ENCODE measurements around the gene IL3.

IL3 gene, protein sequence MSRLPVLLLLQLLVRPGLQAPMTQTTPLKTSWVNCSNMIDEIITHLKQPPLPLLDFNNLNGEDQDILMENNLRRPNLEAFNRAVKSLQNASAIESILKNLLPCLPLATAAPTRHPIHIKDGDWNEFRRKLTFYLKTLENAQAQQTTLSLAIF

DNA sequence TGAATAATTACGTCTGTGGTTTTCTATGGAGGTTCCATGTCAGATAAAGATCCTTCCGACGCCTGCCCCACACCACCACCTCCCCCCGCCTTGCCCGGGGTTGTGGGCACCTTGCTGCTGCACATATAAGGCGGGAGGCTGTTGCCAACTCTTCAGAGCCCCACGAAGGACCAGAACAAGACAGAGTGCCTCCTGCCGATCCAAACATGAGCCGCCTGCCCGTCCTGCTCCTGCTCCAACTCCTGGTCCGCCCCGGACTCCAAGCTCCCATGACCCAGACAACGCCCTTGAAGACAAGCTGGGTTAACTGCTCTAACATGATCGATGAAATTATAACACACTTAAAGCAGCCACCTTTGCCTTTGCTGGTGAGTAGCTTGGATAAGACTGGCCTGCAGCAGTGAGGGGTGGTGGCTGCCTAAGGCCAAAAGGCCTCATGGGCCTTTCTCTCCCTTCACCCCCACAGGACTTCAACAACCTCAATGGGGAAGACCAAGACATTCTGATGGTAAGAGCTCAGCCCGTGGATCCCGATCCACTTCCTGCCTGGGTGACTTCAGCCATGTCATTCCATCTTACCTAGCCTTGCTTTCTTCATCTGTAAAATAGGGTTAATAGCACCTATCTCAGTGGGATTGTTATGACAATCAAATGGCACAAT is at the start of gene IL3:
TSS of gene IL3 (plus strand) at position 155 of the 661 bp plus-strand sequence. CDS start at position 207, 52 bp downstream.
- no peaks in the 10 kb centered on the region for H3K9me2 ChIP-seq (replicated peaks; ENCODE audit: low read depth, low read length)
- H2AFZ ChIP-seq (ENCODE audit: low read length): no peak within 1 kb of the TSS
- no peaks in the 10 kb centered on the region for H3K9me3 ChIP-seq (ENCODE audit: insufficient read depth, low read depth, low read length)
- H3F3A ChIP-seq (ENCODE audit: low read depth): no peaks in the 10 kb centered on the region
- no peak within 1 kb of the TSS for H3K4me3 ChIP-seq (ENCODE audit: low read length, poor library complexity, severe bottlenecking)
- H3K4me1 ChIP-seq (ENCODE audit: insufficient read depth, low read length, poor library complexity, severe bottlenecking): peaks cover 17% of the 10 kb centered on the region
- TF ChIP-seq, protein P1, sequence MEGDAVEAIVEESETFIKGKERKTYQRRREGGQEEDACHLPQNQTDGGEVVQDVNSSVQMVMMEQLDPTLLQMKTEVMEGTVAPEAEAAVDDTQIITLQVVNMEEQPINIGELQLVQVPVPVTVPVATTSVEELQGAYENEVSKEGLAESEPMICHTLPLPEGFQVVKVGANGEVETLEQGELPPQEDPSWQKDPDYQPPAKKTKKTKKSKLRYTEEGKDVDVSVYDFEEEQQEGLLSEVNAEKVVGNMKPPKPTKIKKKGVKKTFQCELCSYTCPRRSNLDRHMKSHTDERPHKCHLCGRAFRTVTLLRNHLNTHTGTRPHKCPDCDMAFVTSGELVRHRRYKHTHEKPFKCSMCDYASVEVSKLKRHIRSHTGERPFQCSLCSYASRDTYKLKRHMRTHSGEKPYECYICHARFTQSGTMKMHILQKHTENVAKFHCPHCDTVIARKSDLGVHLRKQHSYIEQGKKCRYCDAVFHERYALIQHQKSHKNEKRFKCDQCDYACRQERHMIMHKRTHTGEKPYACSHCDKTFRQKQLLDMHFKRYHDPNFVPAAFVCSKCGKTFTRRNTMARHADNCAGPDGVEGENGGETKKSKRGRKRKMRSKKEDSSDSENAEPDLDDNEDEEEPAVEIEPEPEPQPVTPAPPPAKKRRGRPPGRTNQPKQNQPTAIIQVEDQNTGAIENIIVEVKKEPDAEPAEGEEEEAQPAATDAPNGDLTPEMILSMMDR (conservative IDR thresholded peaks at IDR 0.05; ENCODE audit: low read length): no peak
- TF ChIP-seq EZH2phosphoT487 (IDR thresholded peaks at IDR 0.05; ENCODE audit: borderline replicate concordance): no peak
- no peaks in the 10 kb centered on the region for H3K36me3 ChIP-seq (ENCODE audit: insufficient read depth, low read length)
- no peaks in the 10 kb centered on the region for H4K20me1 ChIP-seq (ENCODE audit: insufficient read depth, low read length, poor library complexity, severe bottlenecking)
- H3K9ac ChIP-seq (ENCODE audit: low read depth, low read length, poor library complexity, severe bottlenecking): no peak within 1 kb of the TSS
- no peaks in the 10 kb centered on the region for H3K27me3 ChIP-seq (ENCODE audit: insufficient read depth, low read length, poor library complexity, severe bottlenecking)
- no peak within 1 kb of the TSS for H3K4me2 ChIP-seq (ENCODE audit: low read depth, low read length, poor library complexity, severe bottlenecking)
- no peaks in the 10 kb centered on the region for H3K79me2 ChIP-seq (ENCODE audit: insufficient read depth, low read length)

DNA sequence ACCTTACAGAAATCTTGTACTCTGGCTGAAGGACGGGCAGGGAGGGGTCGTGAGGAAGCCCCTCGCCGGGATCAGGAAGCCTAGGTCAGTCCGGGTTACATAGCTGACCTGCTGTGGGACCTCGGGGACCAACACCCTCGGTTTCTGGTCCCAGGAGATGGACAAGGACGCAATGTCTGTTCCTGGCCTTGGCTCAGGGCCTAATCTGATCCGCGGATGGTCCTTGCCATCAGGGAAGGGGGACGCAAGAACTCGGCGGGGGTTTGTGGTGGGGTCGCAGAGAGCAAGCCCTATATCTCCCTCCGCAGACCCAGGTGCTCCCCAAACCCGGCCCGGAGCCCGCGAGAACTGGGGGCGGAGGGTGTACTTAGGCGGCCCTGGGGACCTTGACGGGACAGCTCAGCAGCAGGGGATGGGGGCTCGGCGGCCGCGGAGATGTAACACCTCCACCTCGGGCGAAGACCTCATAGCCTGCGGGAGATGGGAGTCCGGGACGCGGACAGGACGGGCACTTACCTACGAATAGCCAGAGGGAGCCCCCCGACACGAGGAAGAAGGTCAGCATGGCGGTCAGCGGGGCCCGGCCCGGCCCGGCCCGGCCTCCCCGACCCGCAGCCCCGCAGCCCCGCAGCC is 49.4 kb upstream of the IL3 start:
- no peak overlapping the region for H3K4me2 ChIP-seq (ENCODE audit: low read depth, low read length, poor library complexity, severe bottlenecking)
- no peaks in the 10 kb centered on the region for H3K4me1 ChIP-seq (ENCODE audit: insufficient read depth, low read length, poor library complexity, severe bottlenecking)
- H2AFZ ChIP-seq (ENCODE audit: low read length): no peak overlapping the region
- no peaks in the 10 kb centered on the region for H4K20me1 ChIP-seq (ENCODE audit: insufficient read depth, low read length, poor library complexity, severe bottlenecking)
- H3K4me3 ChIP-seq (ENCODE audit: low read length, poor library complexity, severe bottlenecking): no peak overlapping the region
- H3K9me2 ChIP-seq (replicated peaks; ENCODE audit: low read depth, low read length): no peaks in the 10 kb centered on the region
- H3K36me3 ChIP-seq (ENCODE audit: insufficient read depth, low read length): no peaks in the 10 kb centered on the region
- no peaks in the 10 kb centered on the region for H3K27me3 ChIP-seq (ENCODE audit: insufficient read depth, low read length, poor library complexity, severe bottlenecking)
- H3K79me2 ChIP-seq (ENCODE audit: insufficient read depth, low read length): no peaks in the 10 kb centered on the region
- TF ChIP-seq EZH2phosphoT487 (IDR thresholded peaks at IDR 0.05; ENCODE audit: borderline replicate concordance): no peak
- TF ChIP-seq, protein P1 (conservative IDR thresholded peaks at IDR 0.05; ENCODE audit: low read length): no peak
- H3K9ac ChIP-seq (ENCODE audit: low read depth, low read length, poor library complexity, severe bottlenecking): no peak overlapping the region
- no peaks in the 10 kb centered on the region for H3F3A ChIP-seq (ENCODE audit: low read depth)
- no peaks in the 10 kb centered on the region for H3K9me3 ChIP-seq (ENCODE audit: insufficient read depth, low read depth, low read length)

DNA sequence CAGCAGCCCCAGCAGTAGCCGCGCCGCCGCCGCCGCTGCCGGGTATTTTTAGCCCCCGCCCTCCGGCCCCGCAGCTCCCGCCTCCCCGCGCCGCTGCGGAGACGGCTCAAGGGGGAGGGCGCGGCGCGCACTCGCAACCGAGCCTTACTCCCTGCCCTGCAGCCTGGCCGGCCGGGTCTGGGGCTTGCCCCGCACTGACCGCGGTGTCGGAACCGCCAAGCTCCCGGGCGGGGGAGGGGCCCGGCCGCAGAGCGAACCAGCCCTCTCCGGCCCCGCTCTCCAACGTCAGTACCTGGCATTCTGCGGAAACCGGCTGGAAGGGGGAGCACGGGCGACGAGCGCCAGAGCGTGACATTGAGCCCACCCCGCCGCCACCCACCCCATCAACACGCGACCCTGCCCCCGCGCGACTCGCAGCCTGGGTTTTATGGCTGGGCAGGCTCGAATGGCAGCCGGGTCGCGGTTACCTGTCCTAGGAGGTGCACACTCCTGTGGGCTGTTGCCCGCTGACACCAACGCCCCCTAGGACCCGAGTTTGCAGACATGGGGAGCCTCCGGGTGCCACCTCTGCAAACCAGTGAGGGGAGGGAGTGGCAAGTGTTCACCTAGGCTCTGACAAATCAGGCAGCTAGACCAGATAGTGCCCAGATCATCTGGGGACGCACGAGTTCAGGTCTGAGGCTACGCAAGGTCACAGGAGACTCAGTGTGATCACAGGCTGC is 48.7 kb upstream of the IL3 start, which contains the start of gene ACSL6:
TSS of gene ACSL6 (minus strand) at position 37 of the 722 bp plus-strand sequence. CDS start 105 bp downstream, outside the sequence.
- H3K4me3 ChIP-seq (ENCODE audit: low read length, poor library complexity, severe bottlenecking): no peak within 1 kb of the TSS
- H2AFZ ChIP-seq (ENCODE audit: low read length): no peak within 1 kb of the TSS

More for the DNA sequence above, 48.7 kb upstream of the IL3 start, which contains the start of gene ACSL6:
- Histone ChIP-seq H3K79me2 (ENCODE audit: insufficient read depth, low read length) (no peaks in the 10 kb centered on the region), H3K27me3 (ENCODE audit: insufficient read depth, low read length, poor library complexity, severe bottlenecking) (no peaks in the 10 kb centered on the region), H3F3A (ENCODE audit: low read depth) (no peaks in the 10 kb centered on the region), H3K36me3 (ENCODE audit: insufficient read depth, low read length) (no peaks in the 10 kb centered on the region), H3K9me2 (replicated peaks; ENCODE audit: low read depth, low read length) (no peaks in the 10 kb centered on the region), H4K20me1 (ENCODE audit: insufficient read depth, low read length, poor library complexity, severe bottlenecking) (no peaks in the 10 kb centered on the region), H3K9me3 (ENCODE audit: insufficient read depth, low read depth, low read length) (no peaks in the 10 kb centered on the region), H3K4me2 (ENCODE audit: low read depth, low read length, poor library complexity, severe bottlenecking) (no peak within 1 kb of the TSS), H3K9ac (ENCODE audit: low read depth, low read length, poor library complexity, severe bottlenecking) (no peak within 1 kb of the TSS), H3K4me1 (ENCODE audit: insufficient read depth, low read length, poor library complexity, severe bottlenecking) (no peaks in the 10 kb centered on the region)
- TF ChIP-seq, protein P1 (conservative IDR thresholded peaks at IDR 0.05; ENCODE audit: low read length): no peak
- no peak for TF ChIP-seq EZH2phosphoT487 (IDR thresholded peaks at IDR 0.05; ENCODE audit: borderline replicate concordance)

Measured in Loucy (cell line).